Measurements from ENCODE around the gene BRINP2.

Gene BRINP2

DNA sequence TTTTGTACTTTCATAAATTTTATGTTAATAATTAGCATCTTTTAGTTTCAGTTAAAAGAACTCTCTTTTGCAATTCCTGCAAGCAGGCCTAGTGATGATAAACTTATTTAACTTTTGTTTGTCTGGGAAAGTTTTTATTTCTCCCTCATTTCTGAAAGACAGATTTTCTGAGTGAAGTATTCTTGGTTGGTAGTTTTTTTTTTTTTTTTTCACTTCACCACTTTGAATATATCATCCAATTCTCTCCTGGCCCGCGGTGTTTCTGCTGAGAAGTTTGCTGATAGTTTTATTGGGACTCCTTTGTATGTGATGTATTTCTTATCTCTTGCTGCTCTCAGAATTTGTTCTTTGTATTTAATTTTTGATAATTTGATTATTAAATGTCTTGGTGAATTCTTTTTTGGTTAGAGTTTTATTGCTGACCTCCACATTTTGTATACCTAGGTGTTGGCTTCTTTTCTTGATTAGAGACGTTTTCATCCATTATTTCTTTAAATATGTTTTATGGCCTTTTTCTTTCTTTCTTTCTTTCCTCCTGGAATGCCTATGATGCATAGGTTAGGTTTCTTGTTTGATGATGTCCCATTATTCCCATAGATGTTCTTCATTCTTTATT is 45.9 kb downstream of the BRINP2 start:
- no peak for DNase-seq (ENCODE audit: low read depth, low spot score)
- no peak overlapping the region for H3K27ac ChIP-seq

DNA sequence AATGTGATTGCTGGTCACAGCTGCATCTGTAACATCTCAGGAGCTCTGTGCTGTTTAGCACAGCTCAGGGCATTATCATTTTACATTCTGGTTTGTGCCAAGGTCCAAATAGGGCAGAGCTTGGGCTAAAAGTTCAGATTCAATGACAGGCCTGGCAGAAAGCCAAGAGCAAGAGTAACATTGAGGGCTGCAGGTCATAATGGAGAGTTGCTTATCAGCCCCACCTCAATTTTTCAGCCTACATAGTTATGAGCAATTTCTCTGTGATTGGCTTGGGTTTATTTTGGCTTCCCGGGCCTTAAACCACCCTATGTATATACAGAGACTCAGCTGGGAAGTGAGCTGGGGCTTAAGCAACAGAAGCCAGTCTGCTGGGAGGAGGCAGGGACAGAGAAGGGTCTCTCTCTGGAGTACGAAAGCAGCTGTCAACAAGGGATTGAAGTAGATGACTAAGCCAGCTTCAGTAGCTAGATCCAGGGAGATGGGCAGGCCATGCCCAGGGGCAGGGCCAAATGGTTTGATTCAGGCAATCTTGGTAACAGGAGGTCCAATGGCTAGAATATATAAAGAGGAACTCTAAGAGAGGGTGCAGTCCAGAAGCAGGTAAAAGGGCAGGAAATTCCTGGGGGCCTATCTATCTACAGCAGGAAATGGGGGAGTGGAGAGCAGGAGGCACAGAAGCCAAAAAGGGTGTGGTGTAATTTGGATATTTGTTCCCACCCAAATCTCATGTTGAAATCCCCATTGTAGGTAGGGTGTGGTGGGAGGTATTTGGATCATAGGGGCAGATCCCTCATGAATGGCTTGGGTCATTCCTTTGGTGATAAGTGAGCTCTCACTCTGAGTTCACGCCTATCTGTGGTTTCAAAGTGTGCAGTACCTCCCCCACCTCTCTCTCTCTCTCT is 49.0 kb downstream of the BRINP2 start:
- no peak overlapping the region for H3K27ac ChIP-seq

DNA sequence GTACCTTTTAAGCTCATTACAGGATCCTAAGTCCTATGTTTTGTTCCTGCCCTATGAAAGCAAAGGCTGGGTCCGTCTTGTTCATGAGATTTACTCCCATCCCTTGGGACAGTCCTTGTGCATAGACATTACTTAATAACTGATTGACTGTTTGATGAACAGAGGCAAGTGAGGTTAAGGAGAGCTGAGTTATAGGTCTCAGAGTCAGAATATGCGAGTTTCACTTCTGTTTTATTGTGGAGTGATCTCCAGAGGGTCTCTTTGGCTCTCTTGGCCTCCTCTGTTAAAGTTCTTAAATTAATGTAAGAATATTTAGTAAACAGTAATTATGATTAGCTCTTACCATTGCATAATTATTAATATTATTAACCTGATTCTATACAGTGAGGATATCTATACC is 52.6 kb downstream of the BRINP2 start:
- no peak for DNase-seq (ENCODE audit: low read depth, low spot score)
- H3K27ac ChIP-seq, result no peak overlapping the region

More for the DNA sequence above, 49.0 kb downstream of the BRINP2 start:
- no peak for DNase-seq (ENCODE audit: low read depth, low spot score)

DNA sequence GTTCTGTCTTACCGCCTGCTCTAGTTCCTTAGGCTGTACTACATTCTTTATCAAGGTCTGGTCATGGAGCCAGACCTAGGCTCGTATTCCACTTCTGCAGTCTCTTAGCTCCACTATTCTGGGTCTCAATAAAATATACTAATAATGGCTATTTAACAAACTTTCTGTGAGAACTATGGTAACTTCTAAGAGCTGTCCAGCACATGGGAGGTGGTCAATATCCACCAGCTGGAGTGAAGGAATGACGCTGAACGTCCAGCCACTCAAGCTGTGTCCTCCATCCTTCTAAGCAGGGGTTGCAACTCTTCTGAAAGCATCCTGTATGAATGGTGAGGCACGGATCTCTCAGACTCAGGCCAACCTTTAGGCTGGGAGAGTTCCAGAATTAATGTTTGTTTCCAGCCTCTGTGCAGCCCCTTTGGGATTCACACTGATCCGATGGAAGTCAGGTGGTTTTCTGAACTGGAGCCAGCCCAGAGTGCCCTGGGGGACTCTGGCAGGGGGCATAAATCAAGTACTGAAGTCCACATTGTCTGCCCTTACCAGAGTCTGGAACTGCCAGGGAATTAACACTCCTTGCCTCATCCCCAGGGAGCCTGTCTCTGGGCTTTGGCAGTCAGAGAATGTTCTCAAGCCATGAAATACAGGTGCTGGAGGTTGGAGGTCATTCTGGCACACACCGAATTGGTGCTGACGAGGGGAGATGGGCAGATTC is 57.4 kb downstream of the BRINP2 start:
- DNase-seq (ENCODE audit: low read depth, low spot score), result no peak

DNA sequence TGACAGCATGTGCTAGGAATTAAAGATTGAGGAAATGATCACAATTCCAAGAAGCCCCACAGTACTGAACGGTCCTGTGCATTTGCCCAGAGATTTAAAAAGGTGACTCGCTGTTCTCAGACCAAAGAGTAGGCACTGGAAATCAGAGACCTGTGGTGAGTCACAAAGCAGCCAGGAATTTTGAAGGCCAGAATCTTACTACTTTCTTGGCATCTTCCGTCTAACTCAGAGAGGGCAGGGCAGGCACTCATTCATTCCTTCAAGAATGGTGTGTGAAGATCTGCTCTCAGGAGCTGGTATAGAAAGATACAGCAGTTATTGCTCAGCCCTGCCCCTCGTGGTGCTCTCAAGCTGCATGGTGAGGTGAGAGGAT is 57.9 kb downstream of the BRINP2 start:
- no peak overlapping the region for H3K27ac ChIP-seq
- peak; percentile 18 for DNase-seq (ENCODE audit: low read depth, low spot score)

More for the DNA sequence above, 57.4 kb downstream of the BRINP2 start:
- H3K27ac ChIP-seq, result no peak overlapping the region

DNA sequence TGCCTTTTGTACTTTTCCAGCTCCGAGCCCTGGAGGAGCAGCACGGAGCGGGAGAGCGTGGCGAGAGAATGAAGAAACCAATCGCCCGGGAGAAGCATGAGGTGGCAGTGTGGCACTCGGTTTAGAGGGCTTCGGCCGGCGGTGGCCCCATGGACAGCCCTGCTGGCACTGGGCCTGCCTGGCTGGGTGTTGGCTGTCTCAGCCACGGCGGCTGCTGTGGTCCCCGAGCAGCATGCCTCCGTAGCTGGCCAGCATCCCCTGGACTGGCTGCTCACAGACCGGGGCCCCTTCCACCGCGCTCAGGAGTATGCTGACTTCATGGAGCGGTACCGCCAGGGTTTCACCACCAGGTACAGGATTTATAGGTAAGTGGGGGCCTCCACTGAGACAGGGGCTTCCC is 59.0 kb downstream of the BRINP2 start:
- no peak overlapping the region for H3K27ac ChIP-seq
- DNase-seq (ENCODE audit: low read depth, low spot score), result no peak

DNA sequence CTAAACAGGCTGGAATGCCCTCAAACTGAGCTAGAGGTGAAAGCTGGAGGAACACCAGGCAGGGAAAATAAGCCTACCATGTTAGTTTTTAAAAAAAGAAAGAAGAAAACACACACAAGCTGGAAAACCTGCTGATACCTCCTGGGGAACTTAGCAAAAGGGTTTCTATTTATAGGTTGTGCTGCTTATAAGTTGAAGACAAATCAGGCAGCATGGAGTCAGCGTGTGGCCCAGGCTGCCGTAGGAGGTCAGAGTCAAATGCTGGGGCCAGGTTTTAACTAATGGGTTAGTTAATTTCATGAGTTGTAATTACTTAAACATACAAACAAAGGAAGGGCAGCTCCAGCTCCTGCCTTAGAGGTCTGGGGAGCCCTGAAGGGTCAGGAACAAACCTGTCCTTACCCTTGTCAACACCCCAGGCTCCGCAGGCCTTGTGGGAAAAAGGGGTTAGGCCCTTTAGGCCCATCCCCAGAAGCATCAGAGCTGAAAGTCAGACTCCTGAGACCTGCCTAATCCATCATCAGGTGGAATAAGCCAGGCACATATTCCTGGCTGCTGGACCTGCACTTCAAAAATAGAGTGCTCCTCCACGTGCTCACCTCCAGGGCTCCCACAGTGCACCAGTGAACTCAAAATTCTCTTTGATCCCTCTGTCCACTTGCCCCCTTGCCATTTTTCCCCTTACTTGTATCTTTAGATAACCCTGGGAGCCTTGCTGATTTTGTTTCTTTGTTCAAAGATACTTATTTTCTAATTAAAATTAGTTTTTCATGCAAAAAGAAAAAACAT is 59.7 kb downstream of the BRINP2 start:
- DNase-seq (ENCODE audit: low read depth, low spot score), result no peak
- H3K27ac ChIP-seq, result no peak overlapping the region

DNA sequence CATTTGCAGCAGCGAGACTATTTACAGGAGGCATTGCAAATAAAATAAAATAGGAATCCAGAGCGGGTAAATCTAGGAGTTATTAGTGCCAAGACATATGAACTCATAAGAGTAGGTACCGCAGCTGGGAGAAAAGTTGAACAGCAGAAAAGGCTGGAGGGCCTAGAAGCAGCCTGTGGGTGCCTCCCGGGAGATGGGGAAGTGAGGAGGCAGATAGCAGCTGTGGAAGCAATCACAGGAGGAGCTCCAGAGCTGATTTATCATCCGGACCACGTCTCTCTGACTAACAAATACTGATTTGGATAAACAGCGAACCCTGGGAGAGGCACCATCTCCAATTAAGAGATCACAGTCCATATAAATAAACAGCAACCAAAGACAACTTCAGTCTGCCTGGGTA is 64.6 kb downstream of the BRINP2 start:
- H3K27ac ChIP-seq, result no peak overlapping the region
- no peak for DNase-seq (ENCODE audit: low read depth, low spot score)

DNA sequence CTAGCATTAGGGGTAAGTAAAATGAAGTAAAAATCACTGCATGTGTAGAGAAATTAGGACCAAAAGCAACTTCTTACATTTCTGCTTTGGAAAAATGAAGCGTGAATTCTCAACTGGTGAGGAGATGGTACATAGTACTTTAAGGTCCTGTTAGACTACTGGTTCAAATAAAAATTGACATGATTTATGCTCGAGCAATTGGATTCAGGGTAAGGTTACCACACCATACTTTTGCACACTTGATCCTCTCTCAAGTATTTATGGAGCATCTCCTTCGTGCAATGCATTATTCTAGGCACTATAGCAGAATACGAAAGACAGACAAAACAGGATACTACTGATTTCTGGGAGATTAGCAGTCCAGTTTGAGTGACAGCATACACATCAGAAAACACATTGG is 66.2 kb downstream of the BRINP2 start:
- no peak for DNase-seq (ENCODE audit: low read depth, low spot score)
- H3K27ac ChIP-seq, result no peak overlapping the region

DNA sequence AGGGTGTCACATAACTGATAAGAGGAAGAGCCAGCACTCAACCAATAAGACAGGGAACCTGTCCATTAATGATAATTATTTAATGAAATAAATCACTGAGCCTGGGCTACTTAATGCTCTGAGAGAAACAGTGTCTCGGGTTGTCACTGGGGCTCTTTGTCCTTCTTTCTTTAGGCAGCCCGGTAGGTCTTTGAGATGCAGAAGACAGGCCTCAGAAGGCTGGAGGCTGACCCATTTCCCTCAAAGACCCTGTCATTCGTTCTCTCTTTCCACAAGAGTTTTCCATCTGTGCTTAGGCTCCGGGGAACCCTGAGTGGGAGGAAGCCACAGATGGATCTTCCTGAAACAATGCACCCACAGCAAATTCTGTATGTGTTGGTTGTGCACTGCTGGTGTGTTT is 68.2 kb downstream of the BRINP2 start:
- DNase-seq (ENCODE audit: low read depth, low spot score), result no peak
- H3K27ac ChIP-seq, result no peak overlapping the region

DNA sequence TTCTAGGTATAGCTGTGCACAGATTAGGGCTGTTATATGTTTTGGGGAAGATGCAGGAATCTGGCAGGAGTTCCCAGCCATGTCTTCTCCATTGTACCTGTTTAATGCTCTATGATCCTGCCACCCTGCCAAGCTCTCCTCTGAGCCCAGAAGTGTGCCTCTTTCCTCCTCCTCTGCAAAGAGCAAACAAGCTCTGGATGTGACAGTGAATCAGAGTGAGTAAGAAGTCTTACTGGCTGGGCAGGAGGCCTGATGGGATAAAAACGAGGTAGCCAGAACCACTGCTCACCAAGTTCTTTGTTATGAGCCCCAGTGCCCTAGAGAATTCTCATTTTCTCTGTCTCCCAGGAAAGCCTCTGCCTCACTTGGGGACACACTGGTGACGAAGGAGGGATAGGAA is 69.0 kb downstream of the BRINP2 start:
- no peak overlapping the region for H3K27ac ChIP-seq
- DNase-seq (ENCODE audit: low read depth, low spot score), result no peak

DNA sequence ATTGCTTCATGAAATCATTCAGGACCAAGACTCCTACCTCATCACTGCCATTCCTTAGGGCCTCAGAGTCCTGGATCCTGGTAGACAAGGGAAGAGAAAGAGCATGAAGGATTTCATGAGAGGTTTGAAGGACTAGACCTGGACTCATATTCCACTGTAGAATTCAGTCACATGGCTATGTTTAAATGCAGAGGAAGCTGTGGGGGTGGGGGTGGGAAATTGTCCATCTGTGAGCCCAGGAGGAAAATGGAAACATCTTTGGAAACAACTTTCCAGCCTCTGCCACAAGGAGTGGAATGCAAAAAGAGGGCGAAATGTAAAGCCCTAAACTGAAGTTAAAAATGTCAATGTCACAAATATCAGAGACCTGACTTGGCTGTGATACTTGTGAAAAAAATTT is 73.0 kb downstream of the BRINP2 start:
- no peak overlapping the region for H3K27ac ChIP-seq
- no peak for DNase-seq (ENCODE audit: low read depth, low spot score)

DNA sequence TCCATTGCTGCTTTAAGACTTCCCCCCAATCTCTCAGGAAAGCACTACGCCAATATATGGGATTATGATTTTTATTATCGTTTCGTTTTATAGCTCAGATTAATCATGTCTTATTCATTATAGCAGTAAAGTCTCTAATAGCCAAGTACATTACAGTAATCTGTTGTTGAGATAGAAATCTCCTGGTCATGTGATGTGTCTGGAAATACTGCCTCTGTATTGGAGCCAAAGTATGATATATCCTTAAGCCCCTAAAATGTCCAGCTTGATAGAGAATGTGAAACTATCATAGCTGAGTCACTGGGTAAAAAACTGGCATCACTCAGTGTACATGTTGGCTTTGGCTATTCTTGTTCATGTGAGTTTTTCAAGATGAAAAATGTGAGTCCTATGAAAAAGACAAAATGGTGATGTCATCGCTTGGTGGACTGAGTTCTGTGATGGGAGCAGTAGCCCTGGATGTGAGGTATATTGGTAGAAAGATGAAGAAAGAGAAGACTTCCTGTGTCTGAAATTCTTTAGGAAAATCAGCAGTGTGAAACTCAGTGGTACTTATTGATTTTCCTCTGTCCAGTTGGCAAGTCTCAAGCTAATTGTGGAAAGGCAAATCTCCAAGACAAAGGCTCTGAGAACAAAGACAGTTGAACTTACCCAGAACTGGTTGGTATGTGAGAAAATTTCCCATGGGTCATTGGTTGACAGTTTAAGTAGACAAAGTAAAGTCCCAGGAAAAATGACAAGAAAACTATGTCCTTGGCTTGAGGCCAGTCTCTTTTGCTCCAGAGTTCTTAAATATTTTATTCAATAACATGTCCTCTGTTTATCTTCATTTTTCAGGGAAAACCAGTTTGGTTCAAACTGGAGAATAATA is 76.2 kb downstream of the BRINP2 start:
- DNase-seq (ENCODE audit: low read depth, low spot score), result no peak
- H3K27ac ChIP-seq, result no peak overlapping the region

DNA sequence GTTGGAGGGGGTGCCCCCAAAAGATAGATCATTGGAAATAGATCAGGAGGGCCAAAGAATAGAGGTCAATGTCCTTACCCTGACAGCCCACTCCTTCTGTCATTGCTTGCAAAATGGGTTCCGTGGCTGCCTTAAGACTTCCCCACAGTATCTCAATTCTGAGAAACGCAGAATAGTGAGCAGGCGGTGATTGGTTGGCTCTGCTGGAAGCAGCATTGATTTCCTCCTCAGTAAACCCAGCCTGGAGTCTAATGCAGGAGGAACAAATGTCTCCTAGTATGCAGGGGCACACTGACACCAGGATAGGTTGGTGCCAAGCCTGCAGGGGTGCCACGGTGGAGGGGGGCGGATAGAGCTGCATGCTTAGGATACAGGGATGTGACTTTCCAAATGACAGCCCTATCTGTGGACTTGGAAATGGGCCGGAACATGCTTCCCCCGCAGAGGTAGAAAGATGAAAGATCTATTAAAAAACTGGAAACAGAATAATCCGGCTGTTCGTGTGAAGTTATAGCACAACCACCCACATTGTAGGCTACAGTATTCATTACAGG is 76.9 kb downstream of the BRINP2 start:
- no peak overlapping the region for H3K27ac ChIP-seq
- DNase-seq (ENCODE audit: low read depth, low spot score), result no peak

DNA sequence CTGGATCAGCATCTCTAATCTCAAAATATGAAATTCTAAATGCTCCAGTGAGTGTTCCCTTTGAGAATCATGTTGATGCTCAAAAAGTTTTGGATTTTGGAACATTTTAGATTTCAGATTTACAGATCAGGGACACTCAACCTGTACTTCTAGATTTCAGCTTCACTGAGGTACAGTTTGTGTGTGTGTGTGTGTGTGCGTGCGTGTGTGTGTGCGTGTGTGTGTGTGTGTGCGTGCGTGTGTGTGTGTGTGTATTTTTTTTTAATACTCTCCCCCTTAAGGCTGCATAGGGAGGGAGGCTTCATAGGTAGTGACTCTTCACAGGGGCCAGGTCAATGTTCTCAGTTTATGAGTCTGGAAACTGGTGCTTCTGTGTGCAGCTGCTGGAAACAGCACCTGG is 77.5 kb downstream of the BRINP2 start:
- DNase-seq (ENCODE audit: low read depth, low spot score), result no peak
- H3K27ac ChIP-seq, result no peak overlapping the region

DNA sequence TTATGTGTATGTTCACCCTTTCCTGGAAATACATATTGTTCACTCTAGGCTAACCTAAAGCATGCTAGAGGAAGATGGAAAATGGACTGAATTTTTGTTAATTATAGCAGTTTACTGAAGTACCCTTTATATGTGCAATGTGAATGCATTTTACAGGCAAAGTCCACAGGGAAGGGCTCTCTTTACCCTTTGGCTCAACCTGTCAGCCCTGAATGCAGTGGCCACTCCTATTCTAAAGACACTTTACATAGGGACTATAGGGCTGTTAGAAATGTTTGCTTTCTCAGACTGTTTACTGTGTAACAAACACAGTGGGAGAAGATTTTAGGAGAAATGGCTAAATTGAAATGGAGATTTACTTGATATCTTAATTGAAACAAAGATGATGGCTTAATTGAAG is 78.5 kb downstream of the BRINP2 start:
- H3K27ac ChIP-seq, result no peak overlapping the region

DNA sequence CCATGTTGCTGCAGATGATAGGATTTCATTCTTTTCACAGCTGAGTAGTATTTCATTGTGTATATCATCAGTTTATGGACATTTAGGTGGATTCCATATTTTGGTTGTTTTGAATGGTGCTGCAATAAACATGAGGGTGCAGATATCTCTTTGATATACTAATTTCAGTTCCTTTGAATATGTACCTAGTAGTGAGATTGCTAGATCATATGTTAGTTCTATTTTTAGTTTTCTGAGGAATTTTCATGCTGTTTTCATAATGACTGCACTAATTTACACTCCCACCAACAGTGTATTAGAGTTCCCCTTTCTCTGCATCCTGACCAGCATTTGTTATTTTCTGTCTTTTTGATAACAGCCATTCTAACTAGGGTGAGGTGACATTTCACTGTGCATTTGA is 82.1 kb downstream of the BRINP2 start:
- no peak for DNase-seq (ENCODE audit: low read depth, low spot score)
- H3K27ac ChIP-seq, result no peak overlapping the region

More for the DNA sequence above, 78.5 kb downstream of the BRINP2 start:
- DNase-seq (ENCODE audit: low read depth, low spot score), result no peak

DNA sequence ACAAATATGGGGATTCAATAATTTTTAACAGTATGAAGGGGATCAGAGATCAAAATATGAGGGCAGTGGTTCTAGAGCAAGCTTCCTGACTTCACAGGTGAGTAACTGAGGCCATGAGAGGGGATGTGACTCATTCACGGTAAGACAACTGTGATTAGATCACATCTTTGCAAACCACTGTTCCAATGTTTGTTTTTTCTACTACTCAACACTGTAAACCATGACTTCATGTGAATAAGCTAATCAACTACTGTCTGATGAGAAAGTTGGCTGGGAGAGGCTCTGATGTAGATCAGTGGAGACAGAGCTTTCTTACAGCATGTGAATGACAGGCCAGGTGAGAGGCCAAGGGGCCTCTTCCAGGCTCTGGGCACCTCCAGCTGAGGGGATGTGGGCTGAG is 84.7 kb downstream of the BRINP2 start:
- DNase-seq (ENCODE audit: low read depth, low spot score), result peak; percentile 87
- peak overlapping the region; percentile 70 for H3K27ac ChIP-seq
